H54 (cell line): Measurements from ENCODE around the gene EML4.
A peak's percentile ranks its signal among the peaks of the same experiment; 100 is the strongest.

Source experiments
- DNase-seq: peaks from one replicate; pipeline ENCODE4 v3.0.0; 2011; ENCODE audit warnings: low spot score, mixed read lengths; ENCODE audit not compliant: insufficient read length
- FAIRE-seq: peaks from 3 replicates; lab custom pipeline; 2011; peaks lifted over from hg19 to GRCh38; lab: Jason Lieb, UNC
- POLR2A ChIP-seq: IDR thresholded peaks from 2 replicates; pipeline ENCODE4 v1.6.1; 2011; ENCODE audit warnings: low read depth, mild to moderate bottlenecking, low read length

The EML4 gene

DNA sequence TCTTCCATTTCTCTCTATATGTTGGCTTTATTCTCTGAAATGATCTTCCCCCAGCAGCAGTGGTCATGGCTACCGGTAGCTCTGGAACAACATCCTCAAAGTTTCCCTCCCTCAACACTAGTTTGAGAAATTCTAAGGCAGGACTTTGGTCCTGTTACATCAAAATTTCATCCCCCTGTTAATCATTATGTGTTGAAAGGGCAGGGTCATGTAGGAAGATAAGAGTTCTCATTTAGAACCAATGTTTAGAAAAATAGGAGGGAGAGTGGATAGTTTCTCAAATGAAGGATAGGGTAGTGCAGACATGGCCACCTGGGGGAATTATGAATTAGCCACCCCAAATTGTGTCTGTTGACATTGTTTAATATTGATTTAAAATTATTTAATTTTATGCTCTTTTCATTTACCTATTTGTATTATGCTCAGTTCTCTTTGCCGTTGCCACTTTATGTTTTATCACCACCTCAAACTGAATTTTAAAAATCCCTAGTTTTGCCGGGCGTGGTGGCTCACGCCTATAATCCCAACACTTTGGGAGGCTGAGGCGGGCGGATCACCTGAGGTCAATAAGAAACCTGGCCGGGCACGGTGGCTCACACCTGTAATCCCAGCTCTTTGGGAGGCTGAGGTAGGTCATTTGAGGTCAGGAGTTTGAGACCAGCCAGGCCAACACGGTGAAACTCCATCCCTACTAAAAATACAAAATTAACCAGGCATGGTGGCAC is 22.3 kb downstream of the EML4 start:
- TF ChIP-seq POLR2A = no peak
- FAIRE-seq (no peak), DNase-seq (no peak)

DNA sequence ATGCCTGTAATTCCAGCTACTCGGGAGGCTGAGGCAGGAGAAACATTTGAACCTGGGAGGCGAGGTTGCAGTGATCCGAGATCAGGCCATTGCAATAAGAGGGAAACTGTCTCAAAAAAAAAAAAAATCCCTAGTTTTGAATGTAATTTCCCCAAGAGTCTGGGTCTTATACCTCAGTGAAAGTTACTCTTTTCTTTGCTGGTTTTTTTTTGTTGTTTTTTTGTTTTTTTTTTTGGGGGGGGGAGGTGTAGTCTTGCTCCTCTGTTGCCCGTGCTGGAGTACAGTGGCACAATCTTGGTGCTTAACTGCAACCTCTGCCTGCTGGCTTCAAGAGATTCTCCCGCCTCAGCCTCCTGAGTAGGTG is 22.8 kb downstream of the EML4 start:
- TF ChIP-seq POLR2A = no peak
- DNase-seq = no peak
- FAIRE-seq = no peak

DNA sequence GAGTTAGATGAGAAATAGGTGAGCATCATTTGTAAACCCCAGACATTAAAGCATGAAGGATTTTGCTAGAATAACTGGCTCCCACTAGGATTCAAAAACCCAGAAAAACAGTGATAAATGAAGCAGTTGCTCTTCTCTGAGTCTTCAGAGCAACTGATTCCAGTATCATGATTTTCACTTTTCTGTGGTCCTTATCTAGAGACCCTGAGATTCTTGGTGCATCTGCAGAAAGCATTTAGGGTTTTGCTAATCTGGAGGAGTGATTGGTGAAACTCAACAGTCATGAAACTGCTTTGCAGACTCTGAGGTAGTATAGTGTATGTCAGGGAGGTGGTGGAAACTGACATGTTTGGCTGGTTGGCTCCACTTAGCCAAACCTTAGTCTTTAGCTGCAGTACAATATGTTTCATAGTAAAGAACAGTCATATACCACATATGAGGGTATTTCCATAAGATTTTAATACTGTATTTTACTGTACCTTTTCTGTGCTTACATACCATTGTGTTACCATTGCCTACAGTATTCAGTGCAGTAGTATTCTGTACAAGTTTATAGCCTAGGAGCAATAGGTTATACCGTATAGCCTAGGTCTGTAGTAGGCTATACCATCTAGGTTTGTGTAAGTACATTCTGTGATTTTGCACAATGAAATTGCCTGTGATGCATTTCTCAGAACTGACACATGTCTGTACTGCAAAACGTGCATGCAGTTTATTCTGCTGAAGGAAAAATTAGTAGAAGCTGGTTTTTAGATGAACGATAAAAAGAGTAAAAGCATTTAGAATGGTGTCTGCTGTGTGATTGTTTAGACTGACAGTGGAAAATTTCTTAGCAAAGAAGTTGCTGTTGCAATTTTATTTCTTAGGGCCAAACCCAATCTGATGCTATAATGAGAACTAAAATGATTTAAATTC is 23.8 kb downstream of the EML4 start:
- TF ChIP-seq POLR2A = no peak
- DNase-seq = no peak
- peak; percentile 36 for FAIRE-seq

DNA sequence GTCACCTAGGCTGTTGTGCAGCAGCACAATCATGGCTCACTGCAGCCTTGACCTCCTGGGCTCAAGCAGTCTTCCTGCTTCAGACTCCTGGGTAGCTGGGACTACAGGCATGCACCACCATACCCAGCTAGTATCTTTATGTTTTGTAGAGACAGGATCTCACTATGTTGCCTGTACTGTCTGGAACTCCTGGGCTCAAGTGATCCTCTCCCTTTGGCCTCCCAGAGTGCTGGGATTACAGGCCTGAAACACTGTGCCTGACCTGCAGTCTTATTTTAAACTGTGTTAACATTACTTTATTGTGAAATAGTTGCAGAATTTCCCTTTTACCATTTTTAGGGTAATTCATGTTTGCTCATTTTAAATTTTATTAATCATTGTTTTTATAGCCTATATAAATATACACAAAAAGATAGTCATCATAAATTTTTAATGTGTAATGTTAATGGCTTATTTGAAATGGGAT is 24.6 kb downstream of the EML4 start:
- DNase-seq = no peak
- peak; percentile 68 for FAIRE-seq
- no peak for TF ChIP-seq POLR2A

DNA sequence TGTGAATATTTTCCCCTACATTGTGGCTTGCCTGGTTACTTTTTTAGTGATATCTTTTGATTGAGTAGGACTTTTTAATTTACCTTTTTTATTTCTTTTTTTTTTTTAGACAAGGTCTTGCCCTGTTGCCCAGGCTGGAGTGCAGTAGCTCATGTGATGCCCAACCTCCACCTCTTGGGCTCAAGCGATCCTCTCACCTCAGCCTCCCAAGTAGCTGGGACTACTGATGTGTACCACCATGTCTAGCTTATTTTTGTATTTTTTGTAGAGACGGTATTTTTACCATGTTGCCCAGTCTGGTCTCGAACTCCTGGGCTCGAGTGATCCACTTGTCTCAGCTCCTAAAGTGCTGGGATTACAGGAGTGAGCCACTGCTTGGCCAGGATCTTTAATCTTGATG is 25.3 kb downstream of the EML4 start:
- DNase-seq (no peak), FAIRE-seq (no peak)
- TF ChIP-seq POLR2A = no peak

DNA sequence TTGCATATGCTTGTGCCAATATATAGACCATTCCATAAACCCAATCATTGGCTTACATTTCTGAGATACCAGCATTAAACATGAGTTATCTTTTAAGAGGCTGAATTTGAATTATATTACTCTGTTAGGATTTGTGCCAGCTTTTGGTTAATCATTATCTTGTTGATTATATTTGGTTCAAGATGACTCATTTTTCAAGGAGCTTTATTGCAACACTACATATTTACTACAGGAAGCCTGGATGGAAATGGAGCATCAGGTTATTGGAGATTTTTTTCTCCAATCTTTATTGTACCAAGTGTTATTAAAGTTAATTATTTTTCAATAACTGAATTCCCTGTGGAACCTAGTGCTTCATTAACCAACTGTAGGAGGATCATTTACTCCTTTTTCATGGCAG is 26.4 kb downstream of the EML4 start:
- DNase-seq (no peak), FAIRE-seq (no peak)
- TF ChIP-seq POLR2A = no peak

DNA sequence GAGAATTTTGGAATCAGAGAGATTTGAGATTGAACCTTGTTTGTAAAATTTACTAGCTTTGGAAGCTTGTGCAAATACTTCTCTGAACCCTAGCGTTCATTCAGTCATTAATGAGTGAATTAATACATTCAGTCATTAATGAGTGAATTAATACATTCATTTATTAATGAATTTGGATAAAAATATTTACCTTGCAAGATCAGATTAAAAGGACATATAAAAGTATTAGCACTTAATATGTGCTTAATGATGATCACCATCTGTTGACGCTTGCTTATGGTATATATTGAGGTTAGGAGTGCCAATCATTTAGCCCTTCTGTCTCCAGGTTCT is 26.9 kb downstream of the EML4 start:
- FAIRE-seq (no peak), DNase-seq (no peak)
- TF ChIP-seq POLR2A = no peak

DNA sequence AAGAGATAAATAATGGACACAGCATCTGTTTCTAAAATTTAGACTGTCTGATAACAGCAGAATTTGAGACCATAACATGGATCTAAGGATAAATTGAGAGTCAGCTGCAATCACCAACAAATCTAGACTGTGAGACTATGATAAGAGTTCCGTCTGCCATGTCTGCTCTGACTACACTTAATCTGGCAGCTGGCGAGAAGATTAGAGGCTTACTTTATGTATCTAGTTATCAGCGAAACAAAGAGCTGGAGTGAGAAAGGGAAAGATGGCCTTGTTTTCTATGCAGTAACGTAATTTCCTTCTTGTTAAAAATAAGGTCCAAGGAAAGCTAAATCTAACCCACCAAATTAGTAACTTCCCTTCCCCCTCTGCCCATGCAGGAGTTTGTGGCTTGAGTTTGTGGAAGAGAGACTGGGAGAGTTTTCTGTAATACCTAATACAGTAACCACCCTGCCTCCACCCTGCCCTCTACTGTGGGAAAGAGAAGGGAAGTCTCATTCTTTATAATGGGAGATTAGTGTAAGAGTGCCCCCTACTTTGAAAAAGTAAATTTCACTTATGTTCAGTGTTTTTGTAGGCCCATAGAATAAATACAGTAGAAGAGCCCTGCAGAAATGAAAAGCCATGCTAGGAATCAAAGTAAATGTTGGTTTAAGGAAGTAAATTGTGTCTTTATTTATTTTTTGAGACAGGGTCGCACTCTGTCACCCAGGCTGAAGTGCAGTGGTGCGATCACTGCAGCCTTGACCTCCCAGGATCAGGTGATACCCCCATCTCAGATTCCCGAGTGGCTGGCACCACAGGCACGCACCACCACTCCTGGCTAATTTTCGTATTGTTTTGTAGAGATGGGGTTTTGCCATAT is 27.5 kb downstream of the EML4 start:
- TF ChIP-seq POLR2A = no peak
- peak; percentile 82 for FAIRE-seq
- DNase-seq = no peak

DNA sequence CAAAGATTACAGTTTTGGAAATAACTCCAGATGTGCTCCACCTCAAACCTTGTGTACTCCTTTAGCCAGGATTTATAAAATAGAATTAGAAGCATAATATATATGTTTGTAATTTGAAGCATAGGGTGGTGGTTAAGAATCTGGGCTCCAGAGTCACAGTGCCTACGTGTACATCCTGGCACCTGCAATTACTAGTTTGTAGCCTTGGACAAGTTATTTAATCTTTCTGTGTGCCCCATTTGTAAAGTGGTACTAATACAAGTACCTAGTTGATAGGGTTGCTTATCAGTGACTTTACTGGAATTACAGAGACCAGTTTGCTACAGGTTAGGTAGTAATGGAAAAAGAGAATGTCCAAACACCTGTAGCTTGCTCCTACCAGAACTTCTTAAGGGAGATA is 28.6 kb downstream of the EML4 start:
- no peak for TF ChIP-seq POLR2A
- DNase-seq (no peak), FAIRE-seq (no peak)

DNA sequence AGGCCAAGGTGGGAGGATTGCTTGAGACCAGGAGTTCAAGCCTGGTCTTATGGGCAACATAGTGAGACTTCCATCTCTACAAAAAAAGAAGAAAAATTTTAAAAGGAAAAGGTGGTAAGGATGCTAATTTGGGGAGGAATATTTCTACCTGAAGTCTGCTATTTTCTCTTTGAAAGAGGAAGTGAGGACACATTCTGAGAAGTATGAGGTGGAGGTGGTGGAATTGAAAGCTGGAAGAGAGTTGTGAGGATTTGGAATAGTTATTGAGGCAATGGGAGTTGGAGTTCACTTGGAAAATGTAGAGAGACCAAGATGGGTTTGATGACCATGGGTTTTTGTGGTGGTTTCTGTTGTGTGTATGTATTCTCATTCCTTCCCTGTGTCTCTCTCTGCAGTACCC is 29.3 kb downstream of the EML4 start:
- DNase-seq (no peak), FAIRE-seq (no peak)
- no peak for TF ChIP-seq POLR2A

DNA sequence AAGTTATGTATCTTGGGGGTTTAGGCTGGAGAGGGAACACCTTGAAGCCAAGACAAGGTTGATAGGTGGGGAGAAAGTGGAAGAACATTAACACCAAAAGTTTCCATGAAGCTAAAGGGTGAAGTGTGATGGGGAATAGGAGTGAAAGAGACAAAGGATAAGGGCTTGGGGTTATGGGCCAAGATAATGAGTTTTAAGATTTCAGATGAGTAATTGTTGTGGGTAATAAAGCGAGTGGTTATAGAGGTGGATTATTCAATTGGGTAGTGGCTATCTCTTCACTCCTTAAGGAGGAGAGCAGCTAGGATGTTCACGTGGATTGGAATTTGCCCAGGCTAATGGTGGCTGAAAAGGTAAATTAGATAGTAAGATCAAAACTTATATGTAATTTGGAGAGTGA is 29.8 kb downstream of the EML4 start:
- FAIRE-seq (no peak), DNase-seq (no peak)
- no peak for TF ChIP-seq POLR2A

DNA sequence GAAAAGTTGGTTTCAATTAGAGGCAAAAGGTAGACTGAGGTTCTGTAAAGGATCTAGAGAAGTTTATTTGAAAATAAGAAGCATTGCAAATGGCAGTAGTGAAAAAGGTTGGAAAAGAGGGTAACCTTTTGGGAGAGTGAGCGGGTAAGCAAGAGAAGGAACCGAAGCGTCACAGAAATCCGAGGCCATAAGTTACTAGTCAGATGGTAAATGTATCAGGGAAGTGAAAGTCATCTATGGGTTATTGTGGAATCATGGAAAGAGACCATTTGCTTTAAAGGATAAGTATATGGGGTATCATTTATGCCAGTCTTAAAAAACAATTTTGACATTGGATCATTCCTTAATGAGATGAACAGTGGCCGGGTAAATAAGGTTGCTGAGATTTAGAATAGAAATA is 30.5 kb downstream of the EML4 start:
- DNase-seq = no peak
- no peak for FAIRE-seq
- TF ChIP-seq POLR2A = no peak

DNA sequence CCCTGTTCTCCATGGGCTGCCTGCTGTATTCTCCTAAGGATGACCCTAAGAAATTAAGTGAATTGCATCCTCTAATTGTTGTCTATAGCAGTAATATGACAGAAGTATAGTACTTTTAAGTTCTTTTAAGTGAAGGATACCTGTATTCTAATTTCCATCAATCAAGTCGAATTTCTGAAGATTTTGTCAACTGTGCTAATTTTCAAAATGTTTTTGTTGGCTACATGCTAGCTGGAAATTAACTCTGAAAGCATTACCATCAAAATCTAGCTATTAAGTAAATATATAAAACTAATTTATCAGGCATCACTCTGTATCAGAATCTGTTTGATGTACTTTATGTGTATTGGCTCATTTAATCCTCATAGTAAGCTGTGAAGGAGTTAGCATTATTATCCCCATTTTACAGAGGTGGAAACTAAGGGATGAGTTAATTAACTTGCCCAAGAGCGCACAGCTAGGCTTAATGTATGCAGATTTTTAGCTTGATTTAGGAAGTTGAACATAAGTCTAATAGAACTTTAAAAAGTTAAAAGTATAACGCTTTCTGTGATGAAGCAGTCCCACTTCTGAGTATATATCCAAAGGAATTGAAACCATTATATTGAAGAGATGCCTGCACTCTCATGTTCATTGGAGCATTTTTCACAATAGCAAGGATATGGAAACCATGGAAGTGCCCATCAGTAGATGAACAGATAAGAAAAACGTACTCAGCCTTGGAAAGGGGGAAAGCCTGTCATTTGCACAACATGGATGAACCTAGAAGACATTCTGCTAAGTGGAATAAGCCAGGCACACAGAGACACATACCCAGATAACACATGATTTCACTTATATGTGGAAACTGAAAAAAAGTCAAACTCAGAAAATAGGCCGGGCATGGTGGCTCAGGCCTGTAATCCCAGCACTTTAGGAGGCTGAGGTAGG is 32.0 kb downstream of the EML4 start:
- FAIRE-seq (no peak), DNase-seq (no peak)
- no peak for TF ChIP-seq POLR2A
